ENCODE measurements around the gene MYADML2. TPM values are rescaled to one million over a fixed set of nuclear protein-coding genes. Genes with fewer than 3 reads are reported as not detected.
A peak's percentile ranks its signal among the peaks of the same experiment; 100 is the strongest.

MYADML2 gene
- total and polyA plus RNA-seq, 8 donors, result not detected

- DNase-seq, result no peak
- WGBS, 5 donors, result 23 to 55% (median 28%) methylated on average over 8 to 47 of the region's 47 CpGs
- intact Hi-C loops (cut with DNase I; ENCODE audit: low total_unique reads), result no loop called here
- peaks cover 13 to 26% (median 19%) of the 10 kb centered on the region in 4 donors for H3K4me1 ChIP-seq
- H3K27ac ChIP-seq, result peak overlapping the region in 1 of 5 donors; percentile 1
- TF ChIP-seq POLR2AphosphoS5 (IDR thresholded peaks at IDR 0.05), result no peak
- TF ChIP-seq EP300 (IDR thresholded peaks at IDR 0.05), result no peak
- no peak for TF ChIP-seq CTCF (IDR thresholded peaks at IDR 0.05)
- no peak for TF ChIP-seq POLR2A (IDR thresholded peaks at IDR 0.05)
- H3K9me3 ChIP-seq, result no peaks in the 10 kb centered on the region
- H3K27me3 ChIP-seq, result peaks cover 0 to 25% (median 17%) of the 10 kb centered on the region in 3 donors
- H3K4me3 ChIP-seq, result peak overlapping the region; percentile 39 to 49 (median 43)
- peaks cover 34 to 76% (median 71%) of the 10 kb centered on the region in 4 donors for H3K36me3 ChIP-seq
Observed at GRCh38 chr17:81902653-81903414, 44.2 kb downstream of the MYADML2 start.

- TF ChIP-seq POLR2AphosphoS5 (IDR thresholded peaks at IDR 0.05) (no peak), CTCF (IDR thresholded peaks at IDR 0.05) (no peak)
- WGBS, 5 donors, result 0 to 1% (median 0%) methylated on average over 3 to 79 of the region's 79 CpGs
- H3K9me3 ChIP-seq, result no peaks in the 10 kb centered on the region
- H3K27me3 ChIP-seq, result peaks cover 0 to 25% (median 17%) of the 10 kb centered on the region in 3 donors
- peak within 1 kb of the TSS; percentile 39 to 49 (median 43) for H3K4me3 ChIP-seq
- peaks cover 13 to 20% (median 19%) of the 10 kb centered on the region in 4 donors for H3K4me1 ChIP-seq
- intact Hi-C loops (cut with DNase I; ENCODE audit: low total_unique reads), result no loop called here
- peak within 1 kb of the TSS in 1 of 5 donors; percentile 1 for H3K27ac ChIP-seq
- DNase-seq, result peak; percentile 49 to 77
- H3K36me3 ChIP-seq, result peaks cover 32 to 76% (median 71%) of the 10 kb centered on the region in 4 donors
Observed at GRCh38 chr17:81902023-81902652, 44.9 kb downstream of the MYADML2 start, which contains the start of gene NPB. Gene NPB (plus strand): TSS chr17:81902238. CDS start chr17:81902278, 40 bp downstream.

- intact Hi-C loops (cut with DNase I; ENCODE audit: low total_unique reads), result no loop called here
- Histone ChIP-seq H3K9me3 (no peaks in the 10 kb centered on the region), H3K4me1 (peaks cover 13 to 20% (median 19%) of the 10 kb centered on the region in 4 donors), H3K36me3 (peaks cover 30 to 76% (median 71%) of the 10 kb centered on the region in 4 donors), H3K4me3 (peak overlapping the region; percentile 39 to 49 (median 43)), H3K27me3 (peaks cover 0 to 25% (median 17%) of the 10 kb centered on the region in 3 donors), H3K27ac (no peak overlapping the region)
- 50 to 93% (median 64%) methylated on average over 10 to 21 of the region's 21 CpGs for WGBS, 5 donors
- TF ChIP-seq CTCF (IDR thresholded peaks at IDR 0.05) (no peak), EP300 (IDR thresholded peaks at IDR 0.05) (no peak), POLR2A (IDR thresholded peaks at IDR 0.05) (no peak), POLR2AphosphoS5 (IDR thresholded peaks at IDR 0.05) (no peak)
- DNase-seq, result no peak
Observed at GRCh38 chr17:81901167-81902022, 45.6 kb downstream of the MYADML2 start.
